Stomach (tissue), 9 donors: ENCODE measurements around the gene ULK1. TPM values are rescaled to one million over a fixed set of nuclear protein-coding genes. Genes with fewer than 3 reads are reported as not detected.
"Not testable (repeated sequence)": the region's sequence is repeated elsewhere in the genome, so short reads cannot be mapped to it uniquely, and the experiment has no call there.

Source experiments
- DNase-seq, 2 donors: peaks; one replicate each; pipeline versions ENCODE4 v3.0.0 to v3.0.0-alpha.2; 2013 to 2019
- H3K27ac ChIP-seq, 5 donors: fragments of 200-600 bp in 4 of 5; sonication (generic) in 4 of 5; one replicate each; pipeline ENCODE4 v1.5.1; 2013 to 2019; ENCODE audit warnings: mild to moderate bottlenecking in 1 of 5, moderate library complexity in 1 of 5
- H3K27me3 ChIP-seq, 3 donors: fragments of 200-600 bp; sonication (generic); one replicate each; pipeline ENCODE4 v1.5.1; 2017 to 2019; ENCODE audit warnings: mixed run types in 1 of 3
- H3K36me3 ChIP-seq, 4 donors: fragments of 200-600 bp; sonication (generic); 1 replicate in 3 of 4; 2 replicates in 1 of 4; pipeline ENCODE4 v1.5.1; 2016 to 2019
- H3K4me1 ChIP-seq, 4 donors: fragments of 200-600 bp; sonication (generic); one replicate each; pipeline ENCODE4 v1.5.1; 2016 to 2019
- H3K4me3 ChIP-seq, 4 donors: fragments of 200-600 bp; sonication (generic) in 3 of 4; one replicate each; pipeline ENCODE4 v1.5.1; 2016 to 2019; ENCODE audit warnings: mild to moderate bottlenecking in 1 of 4
- H3K9me3 ChIP-seq, 4 donors: fragments of 200-600 bp; sonication (generic); one replicate each; pipeline ENCODE4 v1.5.1; 2016 to 2019
- CTCF ChIP-seq, 7 experiments: fragments of 450-650 bp in 4 of 7; fragments of 200-600 bp in 3 of 7; sonication (generic) in 3 of 7; IDR thresholded peaks; one replicate each; pipeline ENCODE4 v1.5.1; 2016 to 2019; ENCODE audit warnings: antibody characterized with exemption in 7 of 7, control low read depth in 2 of 7, mild to moderate bottlenecking in 1 of 7
- EP300 ChIP-seq: sonication (generic); formaldehyde crosslinking; IDR thresholded peaks from one replicate; pipeline ENCODE4 v1.6.1; 2017; ENCODE audit warnings: antibody characterized with exemption
- POLR2A ChIP-seq, 4 donors: fragments of 450-650 bp; IDR thresholded peaks; one replicate each; pipeline ENCODE4 v1.6.1; 2016; ENCODE audit warnings: antibody characterized with exemption in 4 of 4, control low read depth in 2 of 4, mild to moderate bottlenecking in 1 of 4, moderate library complexity in 1 of 4
- POLR2AphosphoS5 ChIP-seq, 3 donors: sonication (generic); formaldehyde crosslinking; IDR thresholded peaks; one replicate each; pipeline ENCODE4 v1.6.1; 2016; ENCODE audit warnings: antibody characterized with exemption in 3 of 3
- WGBS, 5 donors: extraction: QIAGEN DNeasy Blood & Tissue Kit in 3 of 5; methylation state at CpG; one replicate each; pipeline versions ENCODE4 v1.1.5 to v1.1.7; 2013 to 2018; 5-methylcytosine and 5-hydroxymethylcytosine counted together
- intact Hi-C: fragments of 100-400 bp; cut with DNase I; formaldehyde crosslinking; loops from one replicate; pipeline ENCODE4 v1.15.1; 2023; ENCODE audit warnings: low total_unique reads
- polyA plus RNA-seq, 3 donors: library from polyadenylated mRNA; stranded (reverse); fragments of 200-250 nt; gene quantifications; one replicate each; pipeline ENCODE4 v1.2.3, GENCODE V29; 2013
- total RNA-seq, 5 donors: library from RNA; depleted of rRNA; stranded (reverse); fragments of >200 nt; gene quantifications; one replicate each; pipeline versions ENCODE4 v1.1.0 to v1.2.3, GENCODE V29; 2014 to 2016
- donor health status: healthy with polysubstance abuse.
- donor health status: Bipolar disorder and iron deficiency.
- donor health status: healthy.

The ULK1 gene
- total and polyA plus RNA-seq, 8 donors = 10.2 to 45.1 (median 18.3) TPM

- no peak overlapping the region for H3K4me3 ChIP-seq
- no peak for DNase-seq
- H3K36me3 ChIP-seq = no peaks in the 10 kb centered on the region
- H3K9me3 ChIP-seq = peaks cover 0 to 11% (median 5%) of the 10 kb centered on the region in 4 donors
- WGBS, 5 donors = 69 to 80% (median 73%) methylated on average over 16 of the region's 16 CpGs
- H3K4me1 ChIP-seq = peaks cover 0 to 5% (median 0%) of the 10 kb centered on the region in 4 donors
- intact Hi-C loops = no loop called here
- peaks cover 0 to 30% (median 0%) of the 10 kb centered on the region in 3 donors for H3K27me3 ChIP-seq
- no peak for TF ChIP-seq EP300
- no peak for TF ChIP-seq CTCF (IDR thresholded peaks at IDR 0.05)
- no peak for TF ChIP-seq POLR2A (IDR thresholded peaks at IDR 0.05)
- TF ChIP-seq POLR2AphosphoS5 (IDR thresholded peaks at IDR 0.05) = no peak
- H3K27ac ChIP-seq = no peak overlapping the region
These were observed 11.5 kb upstream of the ULK1 start for GRCh38 chr12:131882804-131883520.

- Histone ChIP-seq H3K27me3 (peaks cover 0 to 30% (median 0%) of the 10 kb centered on the region in 3 donors), H3K4me3 (no peak overlapping the region), H3K27ac (no peak overlapping the region), H3K9me3 (peaks cover 0 to 11% (median 5%) of the 10 kb centered on the region in 4 donors), H3K36me3 (no peaks in the 10 kb centered on the region), H3K4me1 (peaks cover 0 to 5% (median 0%) of the 10 kb centered on the region in 4 donors)
- no peak for TF ChIP-seq EP300
- WGBS, 5 donors = 68 to 81% (median 79%) methylated on average over 4 of the region's 4 CpGs
- DNase-seq = no peak
- intact Hi-C loops = no loop called here
These were observed 10.9 kb upstream of the ULK1 start for GRCh38 chr12:131883521-131883900.

GRCh38 chr12:131885076-131885475 lies 9.3 kb upstream of the ULK1 start:
- H3K36me3 ChIP-seq, intact Hi-C loops, H3K4me1 ChIP-seq, H3K4me3 ChIP-seq, H3K27ac ChIP-seq, DNase-seq: not testable (repeated sequence)
- Histone ChIP-seq H3K9me3 (peaks cover 0 to 11% (median 5%) of the 10 kb centered on the region in 4 donors), H3K27me3 (peaks cover 0 to 30% (median 0%) of the 10 kb centered on the region in 3 donors)
- 85 to 90% (median 89%) methylated on average over 8 of the region's 8 CpGs for WGBS, 5 donors

- DNase-seq = no peak
- H3K36me3 ChIP-seq = no peaks in the 10 kb centered on the region
- no peak overlapping the region for H3K4me3 ChIP-seq
- intact Hi-C loops = no loop called here
- no peak overlapping the region for H3K27ac ChIP-seq
- peaks cover 0 to 11% (median 5%) of the 10 kb centered on the region in 4 donors for H3K9me3 ChIP-seq
- TF ChIP-seq EP300 = no peak
- TF ChIP-seq POLR2A (IDR thresholded peaks at IDR 0.05) = no peak
- TF ChIP-seq POLR2AphosphoS5 (IDR thresholded peaks at IDR 0.05) = no peak
- TF ChIP-seq CTCF (IDR thresholded peaks at IDR 0.05) = no peak
- WGBS, 5 donors = 91 to 96% (median 93%) methylated on average over 7 of the region's 7 CpGs
- H3K27me3 ChIP-seq = peaks cover 0 to 25% (median 0%) of the 10 kb centered on the region in 3 donors
- peaks cover 0 to 5% (median 0%) of the 10 kb centered on the region in 4 donors for H3K4me1 ChIP-seq
These were observed 8.8 kb upstream of the ULK1 start for GRCh38 chr12:131885543-131886057.

GRCh38 chr12:131891722-131892121 lies 2.7 kb upstream of the ULK1 start:
- intact Hi-C loops = not testable (repeated sequence)

More at GRCh38 chr12:131891722-131892121, 2.7 kb upstream of the ULK1 start:
- not testable (repeated sequence) for H3K4me3 ChIP-seq, H3K27ac ChIP-seq, H3K36me3 ChIP-seq, H3K27me3 ChIP-seq, H3K9me3 ChIP-seq, DNase-seq
- peaks cover 5 to 25% (median 19%) of the 10 kb centered on the region in 4 donors for H3K4me1 ChIP-seq
- WGBS, 5 donors = 84 to 86% (median 84%) methylated on average over 8 of the region's 8 CpGs
